ENCODE results near the gene USP36.

USP36 gene

DNA sequence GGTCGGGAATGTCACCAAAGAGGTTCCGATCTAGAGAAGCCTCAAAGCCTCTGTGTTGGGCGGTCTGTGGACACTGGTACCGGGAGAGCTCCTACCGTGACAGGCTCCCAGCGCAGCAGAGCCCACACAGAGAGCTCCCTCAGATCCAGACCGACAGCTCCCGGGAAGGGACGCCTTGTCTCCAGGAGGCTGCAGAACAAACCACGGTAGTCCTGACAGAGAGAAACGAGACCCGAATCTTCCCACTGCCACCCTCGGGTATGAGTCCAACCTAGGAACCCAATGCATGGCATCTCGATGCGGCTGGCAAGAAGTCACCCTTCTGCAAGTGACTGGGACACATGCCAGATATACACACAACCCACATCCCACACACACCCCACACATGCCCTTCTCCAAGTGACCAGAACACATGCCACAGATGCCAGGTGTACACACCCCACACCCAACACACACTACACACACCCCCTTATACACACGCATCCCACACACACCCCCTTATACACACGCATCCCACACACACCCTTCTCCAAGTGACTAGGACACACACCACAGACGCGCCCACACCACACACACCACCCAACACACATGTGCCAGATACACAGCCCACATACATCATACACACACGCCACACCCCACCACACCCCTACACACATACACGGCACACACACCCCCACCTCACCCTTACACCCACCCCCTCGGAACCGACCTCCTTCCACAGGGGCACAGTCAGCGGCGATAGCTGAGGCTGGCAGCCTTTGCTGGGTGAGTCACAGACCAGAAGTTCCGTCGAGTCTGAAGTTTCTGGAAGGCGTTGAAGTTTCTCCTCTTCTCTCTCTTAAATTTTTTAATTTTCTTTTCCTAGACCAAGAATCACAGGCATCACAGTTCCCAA, 42.7 kb downstream of the USP36 start:
- H3K4me3 ChIP-seq (ENCODE audit: low read depth, low read length): no peak overlapping the region
- no peak for DNase-seq (ENCODE audit: low read depth)

DNA sequence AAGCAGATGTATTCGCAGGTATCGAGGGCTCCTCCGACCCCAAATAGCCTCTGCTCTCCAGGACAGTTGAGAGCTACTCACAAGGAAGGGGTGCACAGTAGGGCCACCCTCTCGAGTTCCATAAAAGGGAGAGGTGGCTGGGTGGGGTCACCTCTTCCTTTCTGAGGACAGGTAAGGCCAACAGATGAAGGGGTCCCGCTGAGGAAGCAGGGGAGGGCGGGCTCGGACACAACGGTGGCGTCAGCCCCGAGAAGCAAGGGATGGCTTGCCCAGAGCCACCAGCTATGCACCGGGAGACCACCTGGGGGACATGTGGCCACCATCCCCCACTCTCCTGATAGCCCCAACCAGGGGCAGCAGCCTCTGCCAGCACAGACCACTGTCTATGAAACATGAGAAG, 43.4 kb downstream of the USP36 start:
- H3K4me3 ChIP-seq (ENCODE audit: low read depth, low read length): no peak overlapping the region
- DNase-seq (ENCODE audit: low read depth): no peak

DNA sequence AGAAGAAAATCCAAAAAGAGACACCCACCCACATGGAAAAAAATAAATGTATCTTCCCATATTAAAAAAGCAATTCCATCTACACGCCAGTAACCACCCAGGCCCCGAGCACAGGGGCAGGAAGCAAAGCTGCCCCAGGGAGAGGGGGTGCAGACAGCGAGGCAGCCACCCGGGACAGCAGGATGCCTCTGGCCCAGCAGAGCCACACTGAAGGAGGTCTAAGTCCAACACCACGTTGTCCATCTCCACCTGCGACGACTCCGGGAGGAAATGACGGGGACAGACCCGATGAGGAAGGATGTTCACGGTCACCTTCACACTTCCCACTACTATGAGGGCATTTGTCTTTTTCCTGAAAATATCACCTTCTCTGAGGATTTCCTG, 44.1 kb downstream of the USP36 start:
- no peak overlapping the region for H3K4me3 ChIP-seq (ENCODE audit: low read depth, low read length)
- DNase-seq (ENCODE audit: low read depth): no peak

DNA sequence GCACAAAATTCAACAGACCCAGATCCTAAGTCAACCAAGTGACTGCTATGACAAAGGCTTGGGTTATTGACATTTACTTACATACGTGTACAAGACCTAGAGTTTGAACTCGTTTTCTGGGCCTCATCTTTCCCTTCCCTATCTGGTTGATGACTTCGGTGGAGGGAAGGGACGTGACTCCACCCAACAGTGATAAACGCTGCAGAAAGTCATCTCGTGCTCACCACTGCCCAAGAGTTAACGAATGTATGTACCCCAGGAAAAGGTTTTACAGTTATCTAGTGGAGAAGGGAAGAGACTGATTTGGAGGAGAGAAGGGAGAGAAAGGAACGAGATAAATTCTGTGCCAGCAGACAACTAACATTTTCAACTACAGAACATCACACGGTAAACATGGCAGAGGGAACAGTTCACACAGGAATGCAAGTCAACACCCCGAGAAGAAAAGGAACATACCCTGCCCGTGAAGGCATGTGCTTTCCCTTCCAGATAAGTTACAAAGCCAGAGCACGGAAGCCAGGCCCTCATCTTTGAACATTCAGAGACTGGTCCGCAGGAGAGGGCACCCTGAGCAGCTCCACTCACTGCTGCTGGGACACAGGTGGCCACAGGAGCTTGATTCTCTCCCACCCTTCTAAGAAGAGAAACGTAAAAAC, 44.6 kb downstream of the USP36 start:
- DNase-seq (ENCODE audit: low read depth): no peak
- no peak overlapping the region for H3K4me3 ChIP-seq (ENCODE audit: low read depth, low read length)

DNA sequence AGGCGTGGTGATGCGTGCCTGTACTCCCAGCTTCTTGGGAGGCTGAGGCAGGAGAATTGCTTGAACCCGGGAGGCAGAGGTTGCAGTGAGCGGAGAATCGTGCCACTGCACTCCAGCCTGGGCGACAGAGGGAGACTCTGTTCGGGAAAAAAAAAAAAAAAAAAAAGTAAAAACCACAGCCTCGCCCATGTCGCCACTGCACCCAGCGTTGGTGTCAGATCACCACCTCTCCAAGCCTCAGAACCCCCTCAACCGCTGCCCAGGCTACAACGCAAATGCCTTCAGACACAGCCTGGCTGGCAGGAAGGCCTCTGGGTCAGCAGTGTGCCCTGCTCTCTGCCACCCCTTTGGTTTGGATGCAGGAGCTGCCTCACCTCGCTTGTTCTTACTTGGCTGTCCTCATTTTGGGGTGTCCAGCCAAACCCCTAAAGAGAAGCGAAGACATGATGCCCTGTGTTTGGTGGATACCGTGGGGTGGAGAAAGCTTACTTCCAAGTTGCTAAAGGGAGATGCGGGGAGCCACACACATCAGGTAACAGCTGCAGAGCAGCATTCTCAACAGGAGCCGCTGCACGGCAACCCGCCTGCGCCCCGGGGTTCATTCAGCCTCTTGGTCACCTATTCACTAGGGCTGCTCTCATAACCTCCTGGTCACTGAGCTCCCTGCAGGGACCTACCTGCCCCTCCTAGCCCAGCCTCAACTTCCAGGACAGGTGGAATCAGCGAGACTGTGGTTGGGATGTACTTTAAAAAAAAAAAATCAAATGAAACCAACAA, 45.6 kb downstream of the USP36 start:
- DNase-seq (ENCODE audit: low read depth): no peak
- no peak overlapping the region for H3K4me3 ChIP-seq (ENCODE audit: low read depth, low read length)

DNA sequence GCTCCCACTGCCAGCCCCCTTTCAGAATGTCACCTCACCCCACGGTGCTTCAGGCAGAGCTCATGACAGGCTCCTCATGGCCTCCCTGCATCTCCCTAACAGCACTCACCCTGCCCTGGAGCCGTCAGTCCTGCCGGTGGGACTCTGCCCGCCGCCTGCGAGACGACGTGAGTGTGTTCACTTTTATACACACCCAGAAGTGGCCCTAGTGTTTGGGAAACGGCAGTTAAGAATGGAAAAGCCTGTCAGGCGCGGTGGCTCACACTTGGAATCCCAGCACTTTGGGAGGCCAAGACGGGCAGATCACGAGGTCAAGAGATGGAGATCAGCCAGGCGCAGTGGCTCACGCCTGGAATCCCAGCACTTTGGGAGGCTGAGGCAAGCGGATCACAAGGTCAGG, 46.2 kb downstream of the USP36 start:
- no peak overlapping the region for H3K4me3 ChIP-seq (ENCODE audit: low read depth, low read length)
- DNase-seq (ENCODE audit: low read depth): no peak

DNA sequence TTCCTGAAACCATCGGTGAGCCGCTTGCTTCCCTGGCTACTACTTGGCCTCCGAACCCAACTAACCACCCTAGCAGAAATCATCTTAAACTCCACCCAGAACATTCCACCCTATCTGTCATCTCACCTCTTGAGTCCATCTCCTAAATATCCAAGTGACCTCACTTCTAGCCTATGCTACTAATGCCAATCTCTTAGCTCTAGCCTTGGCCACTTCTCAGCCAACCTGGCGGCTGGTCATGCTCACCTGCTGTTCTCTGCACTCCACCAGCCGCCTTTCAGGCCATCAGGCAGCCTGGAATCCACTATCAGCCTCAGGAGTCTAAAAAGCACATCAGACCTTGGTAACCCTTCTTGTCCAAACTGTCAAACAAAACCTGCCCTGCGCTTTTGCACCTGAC, 46.6 kb downstream of the USP36 start:
- DNase-seq (ENCODE audit: low read depth): no peak

DNA sequence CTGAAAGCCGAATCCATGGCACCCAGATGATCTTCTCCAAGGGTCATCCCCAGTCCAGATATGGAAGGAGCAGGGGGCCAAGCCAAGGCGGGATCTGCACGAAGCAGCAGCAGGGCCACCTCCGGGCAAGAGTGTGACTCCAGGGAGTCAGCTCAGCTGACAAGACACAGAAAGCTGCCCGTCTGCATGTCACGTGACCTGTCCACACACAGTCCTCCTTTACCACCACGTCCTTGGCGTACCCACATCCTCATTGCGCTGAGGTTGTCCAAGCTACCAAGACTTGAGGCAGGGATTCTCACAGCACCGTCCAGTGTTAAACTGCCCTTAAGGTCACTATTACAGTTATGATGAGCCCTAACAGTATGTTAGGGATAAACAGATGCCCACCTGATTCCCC, 47.2 kb downstream of the USP36 start:
- DNase-seq (ENCODE audit: low read depth): no peak
- H3K4me3 ChIP-seq (ENCODE audit: low read depth, low read length): no peak overlapping the region

More for the DNA sequence above, 46.6 kb downstream of the USP36 start:
- no peak overlapping the region for H3K4me3 ChIP-seq (ENCODE audit: low read depth, low read length)

DNA sequence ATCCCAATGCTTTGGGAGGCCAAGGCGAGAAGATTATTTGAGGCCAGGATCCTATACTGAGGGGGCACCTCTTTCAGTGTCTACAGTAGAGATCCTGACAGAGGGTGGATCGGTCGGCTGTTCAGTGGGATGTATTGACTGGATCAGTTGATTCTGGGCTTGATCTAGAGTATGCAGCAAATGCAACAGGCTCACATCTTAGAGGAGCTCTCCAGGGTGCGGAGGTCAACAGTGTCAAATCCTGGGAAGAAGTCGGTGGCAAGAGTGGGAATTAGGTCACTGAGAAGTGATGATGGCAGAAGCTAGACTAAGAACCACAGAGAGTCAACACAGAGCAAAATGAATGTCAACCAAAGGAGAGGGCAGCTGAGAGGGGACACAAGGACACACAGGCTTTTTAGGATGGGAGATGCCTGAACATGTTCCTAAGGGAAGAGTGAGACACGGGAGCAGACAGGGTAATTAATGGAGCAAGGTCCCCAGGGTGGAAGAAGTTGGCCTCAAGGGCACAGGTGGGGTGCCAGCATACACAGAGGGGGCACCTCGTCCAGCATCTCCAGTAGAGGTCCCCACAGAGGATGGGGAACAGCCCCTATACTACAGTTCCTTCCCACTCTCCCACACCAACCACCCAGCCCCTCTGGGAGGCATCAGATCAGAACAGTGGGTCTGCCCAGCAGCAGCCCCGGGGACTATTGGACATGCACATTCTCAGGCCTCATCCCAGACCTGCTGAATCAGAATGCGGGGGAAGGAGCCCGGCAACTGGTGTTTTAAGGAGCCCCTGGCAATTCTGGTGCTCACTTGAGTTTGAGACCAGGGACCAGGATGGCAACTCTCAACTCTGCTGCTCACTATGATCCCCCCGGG, 48.5 kb downstream of the USP36 start:
- no peak for DNase-seq (ENCODE audit: low read depth)
- no peak overlapping the region for H3K4me3 ChIP-seq (ENCODE audit: low read depth, low read length)

DNA sequence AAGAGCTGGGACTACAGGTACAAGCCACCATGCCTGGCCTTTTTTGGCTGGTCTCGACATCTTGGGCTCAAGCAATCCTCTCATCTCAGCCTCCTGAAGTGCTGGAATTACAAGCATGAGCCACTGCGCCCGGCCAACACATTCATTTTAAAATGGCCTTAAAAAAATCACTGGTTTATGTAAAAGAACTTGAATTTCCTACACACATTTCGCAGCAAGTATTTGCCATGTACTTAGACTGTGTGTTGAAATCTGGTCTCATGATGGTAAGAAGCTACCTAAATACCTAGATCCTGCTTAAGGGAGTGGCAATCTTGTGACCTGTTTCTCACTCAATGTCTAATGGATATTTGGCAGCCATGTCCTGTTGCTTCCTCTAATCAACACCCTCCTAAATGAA, 50.1 kb downstream of the USP36 start:
- H3K4me3 ChIP-seq (ENCODE audit: low read depth, low read length): no peak overlapping the region
- DNase-seq (ENCODE audit: low read depth): no peak

DNA sequence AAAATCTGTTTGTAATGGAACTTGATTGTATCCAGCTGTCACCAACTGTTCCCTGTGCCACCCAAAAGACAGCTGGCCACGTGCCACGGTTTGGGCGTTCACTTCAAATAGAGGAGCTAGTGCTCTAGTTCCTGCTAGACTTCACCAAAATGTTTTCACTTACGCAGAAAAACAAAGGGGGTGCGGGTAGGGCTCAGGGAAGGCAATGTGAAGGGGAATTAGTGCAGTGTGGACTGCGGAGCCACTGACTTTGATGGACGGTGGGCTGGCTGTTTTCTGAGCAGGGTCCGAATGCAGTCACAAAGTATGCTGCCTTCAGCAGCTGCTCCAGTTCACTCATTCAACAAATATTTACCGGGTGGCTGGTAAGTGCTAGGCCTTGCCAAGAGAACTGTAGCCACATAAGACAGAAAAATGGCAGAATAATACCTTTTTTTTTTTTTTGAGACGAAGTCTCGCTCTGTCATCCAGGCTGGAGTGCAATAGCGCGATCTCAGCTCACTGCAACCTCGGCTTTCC, 50.9 kb downstream of the USP36 start:
- DNase-seq (ENCODE audit: low read depth): peak; percentile 31
- H3K4me3 ChIP-seq (ENCODE audit: low read depth, low read length): no peak overlapping the region

DNA sequence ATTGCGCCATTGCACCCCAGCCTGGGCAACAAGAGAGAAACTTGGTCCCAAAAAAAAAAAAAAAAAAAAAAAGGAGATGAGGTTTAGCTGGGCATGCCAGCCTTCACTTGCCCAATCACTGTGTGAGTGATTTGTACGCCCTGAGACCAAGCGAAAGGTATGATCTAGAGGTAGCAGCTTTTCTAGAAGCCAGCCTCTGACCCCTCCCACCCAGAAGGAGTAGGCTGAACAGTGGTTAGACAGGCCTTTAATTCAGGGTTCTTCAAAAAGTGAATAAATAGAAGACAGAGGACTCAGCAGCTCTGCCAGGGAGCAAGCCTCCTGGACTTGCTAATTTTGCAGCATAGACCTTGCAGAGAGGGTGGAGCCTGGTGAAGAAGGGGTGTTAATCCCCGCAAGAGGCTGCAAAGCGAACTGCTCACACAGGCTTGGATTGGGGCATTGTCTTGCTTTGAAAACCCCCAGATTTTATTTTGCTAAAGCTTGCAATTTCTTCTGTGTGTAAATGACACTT, 51.4 kb downstream of the USP36 start:
- H3K4me3 ChIP-seq (ENCODE audit: low read depth, low read length): no peak overlapping the region
- DNase-seq (ENCODE audit: low read depth): no peak

DNA sequence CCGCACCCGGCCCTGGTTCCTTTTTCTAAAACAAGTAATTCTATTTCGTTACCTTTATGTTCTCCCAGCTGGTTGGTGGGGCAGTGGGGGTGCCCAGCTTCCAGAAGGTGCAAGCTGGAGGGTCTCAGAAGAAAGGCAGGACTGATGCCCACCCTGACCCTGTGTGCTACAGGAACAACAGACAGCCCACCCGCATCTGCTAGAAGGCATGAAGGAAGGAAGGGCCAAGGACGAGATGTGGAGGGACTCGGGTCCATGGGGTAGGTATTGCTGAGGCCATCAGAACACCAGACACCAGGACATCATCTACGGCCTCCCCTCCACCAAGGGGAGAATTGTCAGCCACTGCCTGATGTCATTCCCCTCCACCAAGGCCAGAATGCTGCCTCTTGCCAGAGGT, 52.2 kb downstream of the USP36 start:
- DNase-seq (ENCODE audit: low read depth): no peak
- no peak overlapping the region for H3K4me3 ChIP-seq (ENCODE audit: low read depth, low read length)

DNA sequence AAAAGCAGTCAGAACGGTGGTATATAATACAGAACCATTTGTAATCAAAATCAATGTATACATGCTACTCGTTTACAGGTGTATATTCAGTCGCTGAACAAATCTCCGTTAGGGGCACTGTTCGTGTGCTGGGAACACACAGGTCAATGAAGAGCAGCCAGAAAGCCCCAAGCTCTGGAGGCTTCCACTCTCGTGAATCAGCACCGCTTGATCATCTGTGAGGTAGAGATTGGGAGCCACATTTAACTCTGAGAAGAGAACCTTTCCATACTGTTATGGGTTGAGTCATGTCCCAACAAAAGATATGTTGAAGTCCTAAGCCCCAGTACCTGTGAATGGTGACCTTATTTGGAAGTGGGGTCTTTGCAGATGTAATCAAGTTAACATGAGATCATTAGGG, 53.2 kb downstream of the USP36 start:
- H3K4me3 ChIP-seq (ENCODE audit: low read depth, low read length): no peak overlapping the region
- no peak for DNase-seq (ENCODE audit: low read depth)

DNA sequence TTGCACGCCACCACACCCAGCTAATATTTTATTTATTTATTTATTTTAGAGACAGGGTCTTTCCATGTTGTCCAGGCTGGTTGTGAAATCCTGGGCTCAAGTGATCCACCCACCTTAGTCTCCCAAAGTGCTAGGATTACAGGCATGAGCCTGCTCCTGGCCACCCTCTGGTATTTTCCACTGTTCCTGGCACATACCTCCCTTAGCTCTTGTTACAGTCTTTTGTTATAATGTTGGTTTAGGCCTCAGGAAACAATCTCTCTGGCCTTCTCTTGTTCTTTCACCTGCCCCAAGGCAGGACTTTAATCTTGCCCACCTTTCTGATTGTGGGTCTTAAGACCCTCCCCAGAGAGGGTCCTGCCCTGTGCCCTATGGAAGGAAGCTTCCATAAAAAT, 55.0 kb downstream of the USP36 start:
- no peak overlapping the region for H3K4me3 ChIP-seq (ENCODE audit: low read depth, low read length)
- no peak for DNase-seq (ENCODE audit: low read depth)

DNA sequence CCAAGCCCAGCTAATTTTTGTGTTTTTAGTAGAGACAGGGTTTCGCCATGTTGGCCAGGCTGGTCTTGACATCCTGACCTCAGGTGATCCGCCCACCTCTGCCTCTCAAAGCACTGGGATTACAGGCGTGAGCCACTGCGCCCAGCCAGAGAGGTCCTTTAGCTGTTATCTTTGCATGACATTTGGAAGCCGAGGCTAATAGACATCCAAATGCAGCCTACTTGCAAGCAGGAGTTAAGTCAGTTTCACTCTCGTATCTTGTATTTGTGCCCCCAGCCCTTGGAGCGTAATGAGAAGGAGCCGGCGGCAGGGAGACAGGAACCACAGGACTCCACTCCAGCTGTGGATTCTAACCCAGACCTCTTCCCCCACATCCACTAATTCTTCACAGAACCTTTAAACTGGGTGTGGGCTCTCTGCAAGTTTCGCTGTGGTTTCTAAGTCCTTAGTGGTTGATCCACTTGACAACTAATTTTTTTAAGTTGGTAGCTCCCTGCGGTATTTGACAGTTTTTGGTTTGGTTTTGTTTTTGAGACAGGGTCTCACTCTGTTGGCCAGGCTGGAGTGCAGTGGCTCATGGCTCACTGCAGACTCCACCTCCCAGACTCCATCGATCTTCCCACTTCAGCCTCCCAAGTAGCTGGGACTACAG, 55.5 kb downstream of the USP36 start:
- DNase-seq (ENCODE audit: low read depth): no peak
- H3K4me3 ChIP-seq (ENCODE audit: low read depth, low read length): no peak overlapping the region

DNA sequence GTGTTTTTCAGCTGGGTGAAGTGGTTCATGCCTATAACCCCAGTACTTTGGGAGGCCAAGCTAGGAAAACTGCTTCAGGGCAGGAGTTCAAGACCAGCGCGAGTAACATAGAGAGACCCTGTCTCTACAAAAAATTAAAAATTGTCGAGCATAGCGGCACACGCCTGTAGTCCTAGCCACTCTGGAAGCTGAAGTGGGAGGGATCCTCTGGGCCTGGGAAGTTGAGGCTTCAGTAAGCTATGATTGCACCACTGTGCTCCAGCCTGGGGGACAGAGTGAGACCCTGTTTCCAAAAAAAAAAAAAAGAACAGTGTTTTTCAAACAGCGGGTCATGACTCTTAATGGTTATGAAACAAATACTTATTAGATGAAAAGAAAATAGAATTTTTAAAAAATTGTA, 56.3 kb downstream of the USP36 start:
- DNase-seq (ENCODE audit: low read depth): no peak
- H3K4me3 ChIP-seq (ENCODE audit: low read depth, low read length): no peak overlapping the region

DNA sequence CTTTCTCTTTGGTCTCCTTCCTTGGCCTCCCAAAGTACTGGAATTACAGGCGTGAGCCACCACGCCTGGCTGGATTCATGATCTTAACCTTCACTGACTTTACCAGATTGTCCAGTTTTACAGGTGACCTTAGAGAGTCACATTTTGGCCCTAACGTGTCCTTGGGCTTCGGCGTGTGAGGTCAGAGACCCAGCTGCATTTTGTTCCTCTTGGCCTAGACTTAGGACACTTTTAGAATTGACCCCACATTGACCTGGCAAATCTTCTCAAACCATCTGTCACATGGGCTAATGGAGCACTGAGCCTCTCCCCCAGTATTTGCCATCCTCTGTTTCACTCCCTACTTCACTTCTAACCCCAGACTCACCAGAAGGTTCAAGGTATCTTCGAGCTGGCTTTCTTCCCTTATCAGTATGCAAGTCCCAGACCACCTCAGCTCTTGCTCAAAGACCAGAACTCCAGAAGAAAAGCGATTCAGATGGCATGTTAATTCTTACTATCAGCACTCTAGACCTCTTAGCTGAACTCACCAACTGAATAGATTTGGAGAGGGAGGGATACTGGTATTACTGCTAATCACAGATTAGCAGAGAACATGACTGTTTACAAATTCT, 56.8 kb downstream of the USP36 start:
- no peak overlapping the region for H3K4me3 ChIP-seq (ENCODE audit: low read depth, low read length)
- DNase-seq (ENCODE audit: low read depth): no peak

Measured in skeletal muscle cell (primary cell).